Stimulated activated naive CD4-positive, alpha-beta T cell (primary cell): ENCODE measurements around the gene TAS2R50.
A peak's percentile ranks its signal among the peaks of the same experiment; 100 is the strongest.

Experiments used
- DNase-seq, 6 experiments: peaks; one replicate each; lab custom pipeline; 2025; lab: John Stamatoyannopoulos, UW

TAS2R50 gene

GRCh38 chr12:10952645-10953044, 34.1 kb downstream of the TAS2R50 start:
- DNase-seq = no peak

- DNase-seq = no peak
Observed at GRCh38 chr12:10943167-10943566, 43.5 kb downstream of the TAS2R50 start.

DNA sequence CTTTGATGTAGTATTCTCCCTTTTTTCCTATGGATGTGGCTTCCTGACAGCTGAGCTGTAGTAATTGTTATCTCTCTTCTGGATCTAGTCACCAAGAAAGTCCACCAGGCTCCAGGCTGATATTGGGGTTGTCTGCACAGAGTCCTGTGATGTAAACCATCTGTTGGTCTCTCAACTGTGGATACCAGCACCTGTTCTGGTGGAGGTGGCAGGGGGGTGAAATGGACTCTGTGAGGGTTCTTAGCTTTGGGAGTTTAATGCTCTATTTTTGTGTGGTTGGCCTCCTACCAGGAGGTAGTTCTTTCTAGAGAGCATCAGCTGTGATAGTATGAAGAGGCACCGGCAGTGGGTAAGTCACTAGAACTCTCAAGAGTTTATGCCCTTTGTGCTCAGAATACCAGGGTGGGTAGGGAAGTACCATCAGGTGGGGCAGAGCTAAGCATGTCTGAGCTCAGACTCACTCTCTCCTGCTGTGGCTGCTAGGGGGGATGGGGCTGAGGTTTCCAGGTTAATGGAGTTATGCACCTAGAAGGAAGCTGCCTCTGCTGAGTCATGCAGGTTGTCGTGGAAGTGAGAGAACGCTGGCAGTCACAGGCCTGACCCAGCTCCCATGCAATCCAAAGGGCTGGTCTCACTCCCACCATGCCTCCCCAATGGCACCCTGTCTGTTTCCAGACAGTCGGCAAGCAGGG, 44.6 kb downstream of the TAS2R50 start:
- DNase-seq = peak in 1 of 6 experiments; percentile 1

DNA sequence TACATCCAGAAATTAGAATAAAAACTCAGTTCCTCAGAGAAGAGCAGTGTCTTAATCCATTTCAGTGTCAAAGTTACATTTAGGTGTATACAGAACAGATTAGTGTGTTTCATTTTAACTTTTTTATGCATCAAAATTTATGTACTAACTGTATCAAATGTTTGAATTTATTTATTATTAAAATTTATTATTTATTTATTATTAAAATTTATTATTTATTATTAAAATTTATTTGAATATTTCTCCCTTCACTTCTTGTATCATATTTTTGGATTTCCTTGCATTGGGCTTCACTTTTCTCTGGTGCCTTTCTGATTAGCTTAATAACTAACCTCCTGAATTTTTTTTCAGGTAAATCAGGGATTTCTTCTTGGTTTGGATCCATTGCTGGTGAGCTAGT, 45.3 kb downstream of the TAS2R50 start:
- no peak for DNase-seq

GRCh38 chr12:10940389-10940788, 46.3 kb downstream of the TAS2R50 start:
- no peak for DNase-seq

GRCh38 chr12:10939163-10939562, 47.5 kb downstream of the TAS2R50 start, which contains the start of gene TAS2R14:
Gene TAS2R14 (minus strand): TSS chr12:10939263. CDS start chr12:10939207, 56 bp downstream.
- DNase-seq = no peak

- no peak for DNase-seq
Observed at GRCh38 chr12:10936506-10936905, 50.2 kb downstream of the TAS2R50 start.
